ENCODE measurements around the gene EFHC1. TPM values are rescaled to one million over a fixed set of nuclear protein-coding genes. Genes with fewer than 3 reads are reported as not detected.

EFHC1 gene
- total RNA-seq, 1 experiment from 2014 or later = 18.1 TPM

GRCh38 chr6:52530351-52530750 lies 110.2 kb downstream of the EFHC1 start:
- intact Hi-C loops (cut with micrococcal nuclease; ENCODE audit: unreplicated experiment) = no loop called here
- H3K27ac Mint-ChIP-seq (ENCODE audit: unreplicated experiment) = no peak overlapping the region
- CTCF ChIA-PET = no interaction called here
- no peaks in the 10 kb centered on the region for H3K9me3 Mint-ChIP-seq (ENCODE audit: low read depth, unreplicated experiment)
- no peaks in the 10 kb centered on the region for H3K27me3 Mint-ChIP-seq (ENCODE audit: unreplicated experiment)
- no peaks in the 10 kb centered on the region for H3K36me3 Mint-ChIP-seq (ENCODE audit: insufficient read depth, unreplicated experiment)
- H3K4me1 Mint-ChIP-seq (ENCODE audit: low read depth, unreplicated experiment) = no peaks in the 10 kb centered on the region
- no peak for DNase-seq
- no peak for TF ChIP-seq CTCF (IDR thresholded peaks at IDR 0.05; ENCODE audit: unreplicated experiment)
- H3K4me3 Mint-ChIP-seq (ENCODE audit: low read depth, unreplicated experiment) = no peak overlapping the region
- BruUV-seq (replicated peaks) = no TSS peak

- no peak overlapping the region for H3K27ac Mint-ChIP-seq (ENCODE audit: unreplicated experiment)
- intact Hi-C loops (cut with micrococcal nuclease; ENCODE audit: unreplicated experiment) = no loop called here
These were observed 111.3 kb downstream of the EFHC1 start for GRCh38 chr6:52531396-52531795.

GRCh38 chr6:52531834-52532233 lies 111.7 kb downstream of the EFHC1 start:
- no TSS peak for BruUV-seq (replicated peaks)
- no peak for DNase-seq
- Mint-ChIP-seq H3K4me1 (ENCODE audit: low read depth, unreplicated experiment) (no peaks in the 10 kb centered on the region), H3K9me3 (ENCODE audit: low read depth, unreplicated experiment) (no peaks in the 10 kb centered on the region), H3K27ac (ENCODE audit: unreplicated experiment) (no peak overlapping the region), H3K36me3 (ENCODE audit: insufficient read depth, unreplicated experiment) (no peaks in the 10 kb centered on the region), H3K27me3 (ENCODE audit: unreplicated experiment) (no peaks in the 10 kb centered on the region), H3K4me3 (ENCODE audit: low read depth, unreplicated experiment) (no peak overlapping the region)
- intact Hi-C loops (cut with micrococcal nuclease; ENCODE audit: unreplicated experiment) = no loop called here
- no peak for TF ChIP-seq CTCF (IDR thresholded peaks at IDR 0.05; ENCODE audit: unreplicated experiment)
- CTCF ChIA-PET = no interaction called here

More at GRCh38 chr6:52531396-52531795, 111.3 kb downstream of the EFHC1 start:
- TF ChIP-seq CTCF (IDR thresholded peaks at IDR 0.05; ENCODE audit: unreplicated experiment) = no peak
- Mint-ChIP-seq H3K4me1 (ENCODE audit: low read depth, unreplicated experiment) (no peaks in the 10 kb centered on the region), H3K4me3 (ENCODE audit: low read depth, unreplicated experiment) (no peak overlapping the region), H3K27me3 (ENCODE audit: unreplicated experiment) (no peaks in the 10 kb centered on the region), H3K36me3 (ENCODE audit: insufficient read depth, unreplicated experiment) (no peaks in the 10 kb centered on the region), H3K9me3 (ENCODE audit: low read depth, unreplicated experiment) (no peaks in the 10 kb centered on the region)
- CTCF ChIA-PET = no interaction called here
- no TSS peak for BruUV-seq (replicated peaks)
- no peak for DNase-seq

GRCh38 chr6:52532457-52532856 lies 112.3 kb downstream of the EFHC1 start:
- H3K36me3 Mint-ChIP-seq (ENCODE audit: insufficient read depth, unreplicated experiment) = no peaks in the 10 kb centered on the region
- H3K27ac Mint-ChIP-seq (ENCODE audit: unreplicated experiment) = no peak overlapping the region
- H3K4me1 Mint-ChIP-seq (ENCODE audit: low read depth, unreplicated experiment) = no peaks in the 10 kb centered on the region
- no peak overlapping the region for H3K4me3 Mint-ChIP-seq (ENCODE audit: low read depth, unreplicated experiment)
- H3K27me3 Mint-ChIP-seq (ENCODE audit: unreplicated experiment) = no peaks in the 10 kb centered on the region
- BruUV-seq (replicated peaks) = no TSS peak
- CTCF ChIA-PET = no interaction called here
- H3K9me3 Mint-ChIP-seq (ENCODE audit: low read depth, unreplicated experiment) = no peaks in the 10 kb centered on the region
- intact Hi-C loops (cut with micrococcal nuclease; ENCODE audit: unreplicated experiment) = no loop called here
- DNase-seq = no peak
- TF ChIP-seq CTCF (IDR thresholded peaks at IDR 0.05; ENCODE audit: unreplicated experiment) = no peak

GRCh38 chr6:52533491-52533890 lies 113.3 kb downstream of the EFHC1 start:
- no peaks in the 10 kb centered on the region for H3K4me1 Mint-ChIP-seq (ENCODE audit: low read depth, unreplicated experiment)
- no peaks in the 10 kb centered on the region for H3K27me3 Mint-ChIP-seq (ENCODE audit: unreplicated experiment)
- intact Hi-C loops (cut with micrococcal nuclease; ENCODE audit: unreplicated experiment) = no loop called here
- H3K9me3 Mint-ChIP-seq (ENCODE audit: low read depth, unreplicated experiment) = no peaks in the 10 kb centered on the region
- TF ChIP-seq CTCF (IDR thresholded peaks at IDR 0.05; ENCODE audit: unreplicated experiment) = no peak
- CTCF ChIA-PET = no interaction called here
- no peak for DNase-seq
- no peak overlapping the region for H3K4me3 Mint-ChIP-seq (ENCODE audit: low read depth, unreplicated experiment)
- no peaks in the 10 kb centered on the region for H3K36me3 Mint-ChIP-seq (ENCODE audit: insufficient read depth, unreplicated experiment)
- no peak overlapping the region for H3K27ac Mint-ChIP-seq (ENCODE audit: unreplicated experiment)
- no TSS peak for BruUV-seq (replicated peaks)
